Kidney (tissue), 14 donors: ENCODE measurements around the gene AFDN. TPM values are rescaled to one million over a fixed set of nuclear protein-coding genes. Genes with fewer than 3 reads are reported as not detected.

Source experiments
- DNase-seq, 5 donors: peaks; one replicate each; pipeline ENCODE4 v3.0.0-alpha.2; 2013 to 2020
- FAIRE-seq: peaks from 2 replicates; lab custom pipeline; 2012; peaks lifted over from hg19 to GRCh38; lab: Jason Lieb, UNC
- H3K27ac ChIP-seq, 2 donors: one replicate each; pipeline ENCODE4 v1.7.0; 2013; ENCODE audit warnings: low read depth in 2 of 2, low read length in 2 of 2, inconsistent platforms in 1 of 2
- H3K27me3 ChIP-seq: one replicate; pipeline ENCODE4 v1.7.1; 2013; ENCODE audit warnings: low read length, inconsistent platforms; ENCODE audit not compliant: control insufficient read depth, insufficient read depth
- H3K36me3 ChIP-seq, 3 donors: one replicate each; pipeline versions ENCODE4 v1.7.0 to v1.7.1; 2013; ENCODE audit warnings: low read length in 3 of 3, control low read depth in 1 of 3, inconsistent platforms in 1 of 3; ENCODE audit not compliant: insufficient read depth in 3 of 3, control insufficient read depth in 2 of 3
- H3K4me1 ChIP-seq, 3 donors: one replicate each; pipeline versions ENCODE4 v1.7.0 to v1.7.1; 2013; ENCODE audit warnings: low read length in 3 of 3, inconsistent platforms in 1 of 3, low read depth in 1 of 3; ENCODE audit not compliant: control insufficient read depth in 2 of 3, insufficient read depth in 2 of 3
- H3K4me3 ChIP-seq, 3 donors: one replicate each; pipeline versions ENCODE4 v1.7.0 to v1.8.1; 2013; ENCODE audit warnings: low read length in 3 of 3, control low read depth in 1 of 3, inconsistent platforms in 1 of 3
- H3K9ac ChIP-seq, 3 donors: one replicate each; pipeline versions ENCODE4 v1.7.0 to v1.7.1; 2013; ENCODE audit warnings: low read length in 3 of 3, control low read depth in 1 of 3, inconsistent platforms in 1 of 3
- H3K9me3 ChIP-seq, 3 donors: one replicate each; pipeline versions ENCODE4 v1.7.0 to v1.7.1; 2013; ENCODE audit warnings: low read length in 3 of 3, control low read depth in 1 of 3, inconsistent platforms in 1 of 3; ENCODE audit not compliant: control insufficient read depth in 2 of 3, insufficient read depth in 1 of 3
- CTCF ChIP-seq: IDR thresholded peaks from 3 replicates; pipeline ENCODE4 v1.5.1; 2012; ENCODE audit warnings: mild to moderate bottlenecking, moderate library complexity, borderline replicate concordance; ENCODE audit not compliant: insufficient read depth; ENCODE audit errors: extremely low read depth
- intact Hi-C: fragments of 100-400 bp; cut with DNase I; formaldehyde crosslinking; loops from one replicate; pipeline ENCODE4 v1.11.1; 2022
- polyA plus RNA-seq: library from polyadenylated mRNA; stranded (reverse); fragments of 350-450 nt; fragmentation: Illumina TruSeq; extraction: RNeasy Lipid Tissue Mini Kit (QIAGEN cat#74804); gene quantifications from one replicate; pipeline ENCODE4 v1.2.3, GENCODE V29; 2014; ENCODE audit warnings: low read depth, low replicate concordance; ENCODE audit not compliant: insufficient read depth
- total RNA-seq: library from RNA; stranded (reverse); fragmentation: NEBNext Ultra II Directional; extraction: Animal tissue kit (Norgen Biotek cat#: 25700); gene quantifications from one replicate; pipeline ENCODE4 v1.2.1, GENCODE V29; 2021
- donor health status: control.
- donor health status: control.
- donor health status: control.
- donor health status: control.
- donor health status: control.
- donor health status: DM: yes; HTN: yes; CAD: no.
- donor health status: Normal renal cell carcinoma (clear cell type).

Gene AFDN
- total and polyA plus RNA-seq, 2 donors from 2014 or later, result 21.5 to 175 TPM

DNA sequence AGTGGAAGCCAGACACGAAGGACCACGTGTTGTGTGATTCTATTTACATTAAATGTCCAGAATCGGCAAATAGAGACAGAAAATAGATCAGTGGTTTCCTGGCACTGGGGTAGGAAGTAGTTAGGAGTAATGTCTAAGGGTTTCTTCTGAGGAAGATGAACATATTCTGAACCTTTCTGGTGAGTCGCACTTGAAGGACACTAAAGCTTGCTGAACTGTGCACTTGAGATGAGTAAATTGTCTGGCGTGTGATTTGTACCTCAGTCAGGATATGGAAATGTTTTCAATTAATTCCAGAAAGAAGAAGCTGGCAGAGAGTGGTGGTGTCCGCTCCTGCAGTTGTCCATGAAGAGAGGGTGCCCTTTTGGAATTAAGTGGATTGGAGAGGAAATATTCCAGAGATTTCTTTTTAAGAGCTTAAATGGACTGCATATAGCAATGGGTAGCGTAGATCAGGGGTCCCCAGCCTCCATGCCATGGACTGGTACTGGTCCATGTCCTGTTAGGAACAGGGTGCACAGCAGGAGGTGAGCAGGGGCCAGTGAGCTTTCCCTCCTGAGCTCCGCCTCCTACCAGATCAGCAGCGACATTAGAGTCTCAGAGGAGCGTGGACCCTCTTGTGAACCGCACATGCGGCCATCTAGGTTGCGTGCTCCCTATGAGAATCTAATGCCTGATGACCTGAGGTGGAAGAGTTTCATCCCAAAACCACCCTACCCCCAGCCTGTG, 158.3 kb downstream of the AFDN start:
- no peak for TF ChIP-seq CTCF
- no peak for FAIRE-seq

DNA sequence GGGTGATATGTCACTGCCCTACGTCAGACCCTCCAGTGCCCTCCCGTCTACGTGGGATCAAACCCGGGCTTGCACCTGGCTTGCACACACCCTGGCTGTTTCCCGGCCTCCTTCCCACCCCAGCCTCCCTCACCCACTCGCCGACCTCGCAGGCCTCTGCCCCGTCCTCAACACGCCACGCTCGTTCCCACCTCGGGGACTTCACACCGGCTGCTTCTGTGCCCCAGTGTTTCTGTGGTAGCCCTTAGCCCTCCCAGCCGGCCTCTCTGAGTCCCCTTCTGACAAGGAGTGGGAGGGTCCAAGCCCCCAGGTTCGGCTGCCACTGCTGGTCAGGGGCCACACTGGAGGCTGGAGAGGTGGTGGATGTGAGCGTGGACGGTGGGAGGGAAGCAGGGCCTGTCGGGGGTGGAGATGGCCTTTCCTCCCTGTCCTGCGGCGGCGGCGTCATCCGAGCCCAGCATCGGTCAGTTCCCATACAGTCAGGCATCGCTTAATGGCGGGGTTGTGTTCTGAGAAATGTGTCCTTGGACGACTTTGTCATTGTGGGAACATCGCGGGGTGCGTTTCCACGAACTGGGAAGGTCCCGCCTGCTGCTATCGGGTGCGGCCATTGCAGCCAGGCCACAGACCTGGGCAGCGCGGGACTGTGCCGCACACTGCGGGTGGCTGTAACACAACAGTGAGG, 159.3 kb downstream of the AFDN start:
- Histone ChIP-seq H3K9ac (no peak overlapping the region), H3K36me3 (no peaks in the 10 kb centered on the region), H3K27me3 (no peaks in the 10 kb centered on the region), H3K4me3 (no peak overlapping the region), H3K4me1 (no peaks in the 10 kb centered on the region), H3K9me3 (no peaks in the 10 kb centered on the region), H3K27ac (no peak overlapping the region)
- no peak for TF ChIP-seq CTCF
- FAIRE-seq (no peak), DNase-seq (no peak)
- intact Hi-C loops, result no loop called here

More for the DNA sequence above, 158.3 kb downstream of the AFDN start:
- H3K4me1 ChIP-seq, result no peaks in the 10 kb centered on the region
- no peak overlapping the region for H3K27ac ChIP-seq
- no peak overlapping the region for H3K9ac ChIP-seq
- no peaks in the 10 kb centered on the region for H3K27me3 ChIP-seq
- DNase-seq, result no peak
- H3K4me3 ChIP-seq, result no peak overlapping the region
- intact Hi-C loops, result no loop called here
- no peaks in the 10 kb centered on the region for H3K9me3 ChIP-seq
- no peaks in the 10 kb centered on the region for H3K36me3 ChIP-seq

- Histone ChIP-seq H3K36me3 (no peaks in the 10 kb centered on the region), H3K4me1 (no peaks in the 10 kb centered on the region), H3K27ac (no peak overlapping the region), H3K9me3 (no peaks in the 10 kb centered on the region), H3K27me3 (no peaks in the 10 kb centered on the region), H3K9ac (no peak overlapping the region), H3K4me3 (no peak overlapping the region)
- intact Hi-C loops, result no loop called here
- no peak for TF ChIP-seq CTCF
- DNase-seq (no peak), FAIRE-seq (no peak)
Observed at GRCh38 chr6:167987396-167988153, 160.9 kb downstream of the AFDN start.
